GM21367 (cell line): ENCODE measurements around the gene TRAPPC6A.

ENCODE experiments used
- ATAC-seq: cut with Tn5 transposase; IDR thresholded peaks from one replicate; pipeline ENCODE4 v1.9.1; 2021; ENCODE audit not compliant: unreplicated experiment

The TRAPPC6A gene, protein sequence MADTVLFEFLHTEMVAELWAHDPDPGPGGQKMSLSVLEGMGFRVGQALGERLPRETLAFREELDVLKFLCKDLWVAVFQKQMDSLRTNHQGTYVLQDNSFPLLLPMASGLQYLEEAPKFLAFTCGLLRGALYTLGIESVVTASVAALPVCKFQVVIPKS

DNA sequence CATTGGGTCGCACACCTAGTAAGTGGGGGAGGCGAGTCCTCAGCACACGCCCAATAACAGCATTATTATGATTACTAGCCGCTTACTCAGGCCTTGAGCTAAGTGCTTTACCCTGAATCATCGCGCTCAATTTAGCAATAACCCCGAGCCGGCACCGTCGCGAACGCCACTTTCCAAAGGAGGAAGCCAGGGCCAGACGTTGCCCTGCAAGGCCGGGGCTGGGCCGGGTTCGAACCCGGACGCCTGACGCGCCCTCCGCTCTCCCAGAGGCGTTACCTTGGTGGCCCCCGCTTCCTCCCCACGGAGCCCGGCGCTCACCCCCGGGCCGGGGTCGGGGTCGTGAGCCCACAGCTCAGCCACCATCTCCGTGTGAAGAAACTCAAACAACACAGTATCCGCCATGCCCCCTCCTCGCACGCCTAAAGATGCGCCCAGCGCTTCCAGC, at the start of gene TRAPPC6A:
TSS of gene TRAPPC6A (minus strand) at position 421 of the 445 bp plus-strand sequence. CDS start at position 402, 19 bp downstream.
- ATAC-seq: peak; percentile 3

- ATAC-seq: no peak
Measured at GRCh38 chr19:45224645-45225044, 46.6 kb upstream of the TRAPPC6A start.

DNA sequence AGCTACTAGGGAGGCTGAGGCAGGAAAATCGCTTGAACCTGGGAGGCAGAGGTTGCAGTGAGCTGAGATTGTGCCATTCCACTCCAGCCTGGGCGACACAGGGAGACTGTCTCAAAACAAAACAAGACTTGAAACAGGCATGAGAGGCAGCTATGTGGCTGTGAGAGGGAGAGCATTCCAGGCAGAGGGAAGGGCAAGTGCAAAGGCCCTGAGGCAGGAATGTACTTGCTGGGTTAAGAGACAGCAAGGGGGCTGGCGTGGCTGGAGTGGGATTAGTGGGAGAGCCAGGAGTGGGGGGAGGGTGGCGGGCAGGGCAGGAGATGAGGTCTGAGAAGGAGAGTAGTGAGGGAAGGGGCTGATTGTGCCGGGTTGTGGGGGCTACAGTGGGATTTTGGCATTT, 45.8 kb upstream of the TRAPPC6A start:
- ATAC-seq: no peak

GRCh38 chr19:45222724-45223123, 44.7 kb upstream of the TRAPPC6A start:
- ATAC-seq: no peak

- ATAC-seq: no peak
Measured at GRCh38 chr19:45218911-45219743, 41.1 kb upstream of the TRAPPC6A start.

- ATAC-seq: no peak
Measured at GRCh38 chr19:45218426-45218825, 40.4 kb upstream of the TRAPPC6A start.

DNA sequence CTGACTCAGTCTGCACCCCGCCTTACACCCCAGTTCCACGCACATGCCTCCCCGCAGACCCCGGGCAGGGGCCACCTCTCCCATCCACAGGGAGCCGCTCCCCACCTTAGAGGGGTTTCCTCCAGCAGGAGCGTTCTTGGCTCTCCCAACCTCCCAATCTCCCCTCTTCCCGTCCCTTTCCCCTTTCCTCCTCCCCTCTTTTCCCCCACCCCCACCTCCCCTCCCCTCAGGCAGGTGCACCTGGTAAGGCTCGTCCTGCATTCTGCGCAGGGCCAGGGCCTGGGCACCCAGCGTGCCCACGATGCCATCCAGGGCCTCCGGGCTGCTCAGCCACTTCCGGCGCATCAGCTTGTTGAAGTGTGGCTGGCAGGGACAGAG, 39.9 kb upstream of the TRAPPC6A start:
- no peak for ATAC-seq

- no peak for ATAC-seq
Measured at GRCh38 chr19:45217193-45217956, 39.3 kb upstream of the TRAPPC6A start.

DNA sequence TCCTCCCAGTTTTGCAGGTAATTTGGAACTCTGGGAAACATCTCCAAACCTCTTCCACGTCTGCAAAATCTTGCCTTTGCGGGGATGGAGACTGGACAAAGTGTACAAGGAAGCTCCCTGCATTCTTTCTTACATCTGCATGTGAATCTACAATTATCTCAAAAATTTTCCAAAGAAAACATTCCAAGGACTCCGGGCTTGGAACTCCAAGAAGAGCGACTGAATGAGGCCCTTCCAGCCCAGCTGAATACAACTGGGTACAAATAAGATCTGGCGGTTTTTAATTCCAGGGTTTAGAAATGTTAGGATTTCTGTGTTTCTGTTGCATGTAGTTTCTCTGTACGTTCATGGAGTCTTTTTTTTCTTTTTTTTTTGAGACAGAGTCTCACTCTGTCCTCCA, 38.6 kb upstream of the TRAPPC6A start:
- no peak for ATAC-seq

DNA sequence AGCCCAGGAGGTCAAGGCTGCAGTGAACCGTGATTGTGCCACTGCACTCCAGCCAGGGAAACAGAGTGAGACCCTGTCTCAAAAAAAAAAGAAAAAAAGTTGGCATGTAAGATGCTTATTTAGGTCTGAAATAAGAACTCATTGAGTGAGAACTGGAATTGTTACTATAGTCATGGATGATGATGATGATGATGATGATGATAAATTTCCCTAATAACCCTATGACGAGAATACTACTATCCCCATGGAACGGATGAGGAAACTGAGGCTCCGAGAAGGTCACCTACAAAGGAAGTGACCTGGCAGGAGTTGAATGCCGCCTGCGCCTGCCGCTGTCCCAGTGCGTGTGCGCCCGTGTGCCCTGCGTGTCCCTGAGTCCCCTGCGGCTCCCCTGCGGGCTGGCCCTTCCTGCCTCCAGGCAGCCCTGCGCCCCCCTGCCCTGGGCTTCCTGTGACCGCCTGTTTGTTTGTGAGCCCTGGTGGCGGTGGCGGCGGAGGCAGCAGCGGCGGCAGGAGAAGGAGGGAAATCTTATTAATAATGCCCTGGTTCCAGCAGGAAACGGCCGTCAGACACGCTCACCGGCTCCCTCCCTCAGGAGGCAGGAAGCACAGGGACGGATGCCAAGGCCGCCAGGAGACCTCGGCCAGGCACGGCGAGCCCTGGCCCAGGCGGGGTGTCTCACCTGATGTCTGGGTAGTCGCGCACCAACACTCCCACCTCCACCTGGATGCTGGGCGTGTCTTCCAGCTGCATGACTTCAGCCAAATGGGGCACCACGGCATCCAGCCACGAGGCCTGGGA, 37.6 kb upstream of the TRAPPC6A start:
- ATAC-seq: no peak

DNA sequence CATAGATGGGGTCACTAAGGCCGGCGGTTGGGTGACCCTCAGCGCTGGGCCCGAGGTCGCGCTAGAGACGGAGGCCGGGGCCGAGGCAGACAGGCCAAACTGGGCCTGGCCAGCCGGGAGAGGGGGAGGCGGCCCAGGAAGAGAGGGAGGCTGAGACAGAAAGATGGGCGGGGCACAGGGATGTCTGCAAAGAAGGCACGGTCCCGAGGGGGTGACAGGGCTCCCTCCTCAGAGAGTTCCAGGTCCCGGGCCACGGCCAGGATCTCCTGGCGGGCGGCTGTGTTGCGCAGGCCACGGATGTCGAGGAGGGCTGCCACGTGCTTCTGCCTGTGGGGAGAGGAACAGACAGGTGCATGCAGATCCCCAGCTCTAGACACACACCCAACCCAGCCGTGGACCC, 35.0 kb upstream of the TRAPPC6A start:
- ATAC-seq: no peak

DNA sequence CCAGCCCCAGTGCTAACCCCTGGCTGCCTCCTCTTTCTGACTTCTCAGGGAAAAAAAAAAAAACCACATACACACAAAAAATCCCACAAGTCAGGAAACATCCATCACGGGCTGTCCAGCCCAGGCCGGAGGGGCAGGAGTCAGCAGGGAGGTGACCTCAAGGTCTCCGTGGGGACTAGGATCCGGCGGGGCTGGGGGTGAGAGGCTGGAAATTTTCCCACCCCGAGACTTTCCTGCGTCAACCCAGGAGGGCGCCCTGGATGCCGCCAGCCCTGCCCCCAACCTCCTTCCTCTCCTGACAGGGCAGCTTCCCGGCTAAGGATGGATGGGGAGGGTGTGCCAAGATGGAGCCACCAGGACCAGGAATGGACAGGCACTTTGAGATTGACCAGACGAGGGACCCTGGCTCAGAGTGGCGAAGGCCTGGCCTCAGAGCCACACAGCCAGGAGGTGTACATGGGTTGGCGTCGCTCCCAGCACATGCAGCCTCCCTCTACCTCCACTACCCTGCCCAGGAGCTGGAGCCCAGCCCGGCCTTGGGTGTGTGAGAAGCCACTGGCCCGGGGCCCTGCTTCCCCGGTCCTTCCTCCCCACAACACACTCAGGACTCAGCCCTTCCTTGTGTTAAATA, 33.8 kb upstream of the TRAPPC6A start:
- no peak for ATAC-seq

GRCh38 chr19:45206328-45206727, 28.3 kb upstream of the TRAPPC6A start:
- ATAC-seq: no peak

GRCh38 chr19:45205810-45206209, 27.8 kb upstream of the TRAPPC6A start:
- ATAC-seq: no peak

DNA sequence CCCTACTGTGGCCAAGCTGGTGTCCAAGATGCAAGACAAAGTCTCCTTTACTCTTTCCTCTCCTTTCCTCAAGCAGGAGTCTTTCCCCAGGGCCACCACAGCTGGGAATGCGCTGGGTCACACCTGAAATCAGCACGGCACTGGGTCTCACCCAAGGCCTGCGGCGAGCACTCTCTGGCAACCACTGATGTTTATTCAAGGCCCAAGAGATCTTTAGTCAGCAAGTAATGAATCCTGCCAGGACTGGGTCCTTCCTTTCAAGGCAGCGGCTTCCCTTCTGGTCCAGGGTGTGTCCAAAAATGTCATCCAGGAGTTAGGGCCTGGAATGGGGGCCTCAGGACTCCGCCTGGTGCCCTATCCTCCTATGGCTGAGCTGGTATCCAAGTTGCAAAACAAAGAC, 24.6 kb upstream of the TRAPPC6A start:
- ATAC-seq: no peak

GRCh38 chr19:45200568-45200967, 22.5 kb upstream of the TRAPPC6A start:
- ATAC-seq: no peak

- no peak for ATAC-seq
Measured at GRCh38 chr19:45195764-45196163, 17.7 kb upstream of the TRAPPC6A start.

GRCh38 chr19:45191375-45191774, 13.3 kb upstream of the TRAPPC6A start:
- ATAC-seq: no peak

DNA sequence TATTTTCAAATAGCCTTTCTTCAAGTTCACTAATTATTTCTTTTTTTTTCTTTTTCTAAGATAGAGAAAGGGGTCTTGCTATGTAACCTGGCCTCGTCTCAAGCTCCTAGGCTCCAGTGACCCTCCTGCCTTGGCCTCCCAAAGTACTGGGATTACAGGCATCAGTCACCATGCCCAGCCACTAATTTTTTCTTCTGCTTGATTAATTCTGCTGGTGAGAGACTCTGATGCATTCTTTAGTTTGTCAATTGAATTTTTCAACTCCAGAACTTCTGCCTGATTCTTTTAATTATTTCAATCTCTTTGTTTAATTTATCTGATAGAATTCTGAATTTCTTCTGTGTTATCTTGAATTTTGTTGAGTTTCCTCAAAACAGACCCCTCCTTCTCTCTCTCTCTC, 11.9 kb upstream of the TRAPPC6A start:
- ATAC-seq: no peak

DNA sequence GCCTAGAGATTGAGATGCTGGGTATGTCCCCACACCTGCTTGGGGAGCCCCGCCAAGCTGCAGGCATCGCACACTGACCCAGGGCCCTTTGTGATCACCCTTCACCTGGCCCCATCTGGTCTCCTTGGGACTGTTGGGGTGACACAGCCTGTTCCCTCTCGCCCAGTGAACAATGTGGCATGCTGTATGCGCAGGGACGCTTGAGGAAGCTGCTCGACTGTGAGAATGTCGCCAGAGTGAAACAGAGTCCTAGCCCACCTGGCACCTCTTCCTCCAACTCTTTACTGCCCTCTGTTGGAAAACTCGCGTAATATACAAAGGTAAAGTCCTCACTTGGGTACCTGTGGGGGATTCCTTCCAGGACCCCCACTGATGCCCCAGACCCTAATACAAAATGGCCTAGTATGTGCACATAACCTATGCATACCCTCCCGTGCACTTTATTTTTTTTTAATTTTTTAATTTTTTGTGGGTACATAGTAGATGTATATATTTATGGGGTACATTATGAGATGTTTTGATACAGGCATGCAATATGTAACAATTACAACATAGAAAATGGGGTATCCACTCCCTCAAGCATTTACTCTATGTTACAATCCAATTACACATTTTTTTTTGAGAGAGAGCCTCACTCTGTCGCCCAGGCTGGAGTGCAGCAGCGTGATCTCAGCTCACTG, 9.5 kb upstream of the TRAPPC6A start:
- no peak for ATAC-seq
